COR-L47 (cell line): ENCODE data around the gene CYSLTR2.

Experiments used
- DNase-seq: peaks from one replicate; lab custom pipeline; 2025; lab: John Stamatoyannopoulos, UW

CYSLTR2 gene

GRCh38 chr13:48653472-48653939 lies at the start of gene CYSLTR2:
TSS of gene CYSLTR2 (plus strand) at chr13:48653929. CDS start at chr13:48706818, 52,889 bp downstream.
- no peak for DNase-seq

- DNase-seq = no peak
Measured at GRCh38 chr13:48615049-48615448, 38.7 kb upstream of the CYSLTR2 start.

DNA sequence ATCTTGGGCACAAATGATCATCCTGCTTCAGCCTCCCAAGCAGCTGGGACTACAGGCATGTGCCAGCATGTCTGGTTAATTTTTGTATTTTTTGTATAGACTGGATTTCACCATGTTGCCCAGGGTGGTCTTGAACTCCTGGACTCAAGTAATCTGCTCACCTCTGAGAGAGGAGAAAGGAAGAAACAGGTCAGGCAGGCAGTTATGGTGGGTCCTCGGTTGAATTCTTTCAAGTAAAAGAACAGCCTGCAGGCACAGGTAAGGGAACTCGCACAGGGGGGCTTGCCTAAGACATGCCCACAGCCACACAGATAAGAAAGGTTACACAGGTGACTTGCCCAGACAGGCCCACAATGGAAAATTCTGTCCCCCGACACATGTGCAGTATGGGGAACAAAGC lies 34.8 kb upstream of the CYSLTR2 start:
- no peak for DNase-seq

- no peak for DNase-seq
Measured at GRCh38 chr13:48621056-48621455, 32.7 kb upstream of the CYSLTR2 start.

- DNase-seq = no peak
Measured at GRCh38 chr13:48624016-48624415, 29.7 kb upstream of the CYSLTR2 start.

- no peak for DNase-seq
Measured at GRCh38 chr13:48624858-48625257, 28.9 kb upstream of the CYSLTR2 start.

DNA sequence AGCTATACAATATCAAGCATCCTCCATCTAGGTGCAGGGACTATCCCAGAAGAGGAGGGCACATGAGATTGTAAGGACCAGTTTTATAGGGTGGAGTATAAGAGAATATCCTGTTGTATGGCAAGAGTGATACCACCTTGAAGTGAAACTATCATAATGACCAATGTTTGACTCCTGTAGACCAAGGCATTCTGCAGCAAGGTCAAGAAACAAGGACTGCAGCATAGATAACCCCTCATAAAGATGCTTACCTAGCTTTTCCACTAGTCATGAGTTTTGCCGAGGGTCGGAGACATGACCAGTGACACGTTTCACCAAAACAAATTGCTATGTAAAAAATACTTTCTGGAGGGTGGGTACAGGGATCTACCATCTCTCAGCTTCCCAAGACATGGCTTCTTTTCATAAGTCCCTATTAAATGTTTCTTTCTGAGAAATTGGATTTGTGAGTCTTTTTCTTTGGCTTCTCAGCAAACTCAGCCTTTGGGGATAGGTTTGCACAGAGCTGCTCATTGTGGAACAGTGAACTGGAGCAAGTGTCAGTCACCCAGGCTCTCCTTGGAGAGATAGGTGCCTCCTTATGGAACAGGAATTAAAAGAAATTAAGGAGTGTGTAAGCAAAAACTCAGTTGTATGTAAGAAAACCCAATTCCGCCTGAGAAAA lies 28.2 kb upstream of the CYSLTR2 start:
- DNase-seq = no peak

DNA sequence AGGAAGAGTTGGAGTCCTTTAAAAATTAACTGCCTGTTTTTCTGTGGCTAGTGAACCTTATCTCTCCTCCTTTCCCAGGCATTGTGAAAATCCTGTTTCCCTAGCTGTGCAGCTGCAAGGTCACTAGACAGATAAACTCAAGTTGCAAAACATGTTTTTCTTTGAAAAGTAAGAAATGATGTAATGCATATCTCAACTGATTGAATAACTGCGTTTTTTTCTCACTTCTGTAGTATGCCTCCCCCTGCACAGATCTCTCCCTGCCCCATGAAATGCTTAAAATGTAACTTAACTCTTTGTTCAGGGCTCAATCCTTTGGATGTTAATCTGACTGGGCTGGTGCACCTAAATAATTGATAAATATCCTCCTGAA lies 27.7 kb upstream of the CYSLTR2 start:
- no peak for DNase-seq

DNA sequence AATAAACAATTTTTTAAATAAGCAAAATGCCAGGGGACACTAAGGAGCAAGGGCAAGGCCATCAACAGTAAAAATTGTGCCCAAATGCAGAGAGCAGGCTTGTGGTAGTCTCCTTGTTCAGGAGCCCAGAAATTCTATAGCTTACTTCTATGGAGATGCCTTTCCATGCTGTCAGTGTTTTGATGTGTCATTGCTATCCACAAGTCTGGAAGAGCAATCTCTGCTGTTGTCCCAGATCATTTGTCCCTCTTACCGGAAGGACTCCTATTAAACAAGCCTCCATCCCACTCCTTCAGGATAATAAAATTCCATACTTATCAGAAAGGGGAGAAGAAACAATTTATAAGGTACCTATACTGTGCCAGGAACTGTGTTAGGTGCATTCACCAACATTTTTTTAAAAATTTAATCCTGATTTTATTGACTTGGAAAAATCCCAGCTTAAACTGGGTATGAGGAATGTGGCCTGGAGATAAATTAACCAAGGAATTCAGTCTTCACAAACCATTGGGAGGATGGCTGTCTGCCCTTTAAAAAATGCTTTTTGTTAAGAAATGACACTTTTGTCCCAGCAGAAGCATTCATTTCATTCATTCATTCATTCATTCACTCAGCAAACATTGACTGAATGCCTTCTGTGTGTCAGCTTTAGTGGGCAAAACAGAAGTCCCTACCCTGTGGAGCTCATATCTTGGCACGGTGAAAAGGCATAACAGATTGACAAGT lies 26.8 kb upstream of the CYSLTR2 start:
- DNase-seq = no peak

DNA sequence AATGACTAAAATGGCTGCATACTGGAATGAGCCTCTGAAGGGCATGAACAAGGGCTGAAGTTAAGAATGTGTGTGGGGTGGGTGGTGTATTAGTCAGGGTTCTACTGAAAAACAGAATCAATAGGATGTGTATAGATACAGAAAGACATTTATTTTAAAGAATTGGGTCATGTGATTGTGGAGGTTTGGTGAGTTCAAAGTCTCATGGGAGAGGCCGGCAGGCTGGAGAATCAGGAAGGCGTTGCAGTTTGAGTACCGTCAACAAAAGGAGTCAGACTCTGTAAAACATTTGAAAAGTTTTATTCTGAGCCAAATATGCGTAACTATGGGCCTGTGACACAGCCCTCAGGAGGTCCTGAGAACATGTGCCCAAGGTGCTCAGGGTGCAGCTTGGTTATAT lies 24.5 kb upstream of the CYSLTR2 start:
- no peak for DNase-seq

GRCh38 chr13:48630291-48630690 lies 23.4 kb upstream of the CYSLTR2 start:
- no peak for DNase-seq

GRCh38 chr13:48630773-48631172 lies 23.0 kb upstream of the CYSLTR2 start:
- no peak for DNase-seq

- no peak for DNase-seq
Measured at GRCh38 chr13:48631441-48631840, 22.3 kb upstream of the CYSLTR2 start.

DNA sequence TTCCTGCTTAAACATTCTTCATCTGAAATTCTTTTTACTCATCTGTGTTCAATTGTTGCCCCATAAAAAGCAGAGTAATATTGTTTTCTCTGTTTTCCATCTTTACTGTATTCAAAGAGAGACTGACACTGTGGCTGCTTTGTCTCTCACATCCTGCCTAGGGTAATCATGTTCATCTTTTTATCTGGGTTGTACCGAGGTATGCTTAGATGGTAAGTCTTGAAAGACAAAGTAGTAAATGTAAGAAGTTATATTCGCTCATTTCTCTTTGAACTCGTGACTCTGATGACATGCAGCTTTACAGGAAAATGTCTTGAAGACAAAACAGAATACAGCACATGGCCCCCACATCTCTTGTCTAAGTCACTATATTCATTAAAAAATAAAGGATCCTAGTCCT lies 20.0 kb upstream of the CYSLTR2 start:
- DNase-seq = no peak

- no peak for DNase-seq
Measured at GRCh38 chr13:48634636-48635035, 19.1 kb upstream of the CYSLTR2 start.

DNA sequence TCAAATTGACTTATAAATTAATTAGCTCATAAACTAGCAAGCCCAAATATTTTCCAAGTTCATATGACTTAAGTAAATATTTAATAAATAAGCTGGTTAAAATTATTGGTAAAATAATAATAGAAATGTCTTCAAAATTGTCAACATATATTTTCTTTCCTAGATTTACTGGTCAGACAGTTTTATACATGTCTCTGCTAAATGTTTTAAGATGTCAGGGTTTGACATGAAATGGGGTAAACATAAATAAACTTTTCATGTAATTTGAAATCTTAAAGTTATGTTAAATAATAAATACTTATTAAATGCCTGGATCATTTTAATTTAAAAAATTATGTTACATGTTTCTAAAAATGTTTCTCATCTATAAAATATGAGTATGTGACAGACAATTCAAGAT lies 18.3 kb upstream of the CYSLTR2 start:
- DNase-seq = no peak

DNA sequence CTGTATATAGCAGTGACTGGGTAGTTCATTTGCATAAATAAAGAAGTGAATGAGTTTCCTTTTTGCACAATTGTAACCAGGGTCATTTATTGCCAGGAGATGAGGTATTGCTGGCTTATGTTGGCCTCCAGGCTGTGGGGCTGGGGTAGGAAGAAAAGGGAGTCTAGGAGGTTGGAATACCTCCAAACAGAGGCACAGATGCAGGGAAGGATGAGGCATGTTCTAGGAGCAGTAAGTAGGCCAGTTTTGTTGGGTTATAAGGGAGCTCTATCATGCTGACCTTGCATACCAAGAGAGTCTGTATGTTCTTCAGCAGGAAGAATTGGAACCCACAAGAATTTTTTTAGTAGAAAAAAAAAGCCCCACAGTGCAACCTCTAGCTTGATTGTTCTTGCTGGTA lies 17.2 kb upstream of the CYSLTR2 start:
- no peak for DNase-seq

- no peak for DNase-seq
Measured at GRCh38 chr13:48637601-48638000, 16.1 kb upstream of the CYSLTR2 start.

- DNase-seq = no peak
Measured at GRCh38 chr13:48640767-48641166, 13.0 kb upstream of the CYSLTR2 start.

GRCh38 chr13:48641404-48641803 lies 12.3 kb upstream of the CYSLTR2 start:
- no peak for DNase-seq

DNA sequence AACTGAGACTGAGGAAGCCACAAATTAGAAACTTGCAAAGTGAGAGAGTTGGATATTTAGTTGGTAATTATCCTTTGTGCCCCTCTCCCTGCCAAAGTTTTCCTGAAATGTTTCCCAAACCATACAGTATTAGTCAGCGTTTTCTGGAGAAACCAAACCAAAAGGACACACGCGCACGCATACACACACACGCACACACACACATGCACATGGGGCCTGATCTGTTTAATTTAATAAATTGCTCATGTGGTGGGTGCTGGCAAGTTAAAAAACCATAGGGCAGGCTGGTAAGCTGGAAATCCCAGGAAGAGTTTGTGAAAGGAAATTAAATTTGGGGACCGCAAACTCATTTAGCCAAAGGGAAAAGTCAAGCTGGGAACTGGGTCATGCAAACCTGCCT lies 11.7 kb upstream of the CYSLTR2 start:
- DNase-seq = no peak

DNA sequence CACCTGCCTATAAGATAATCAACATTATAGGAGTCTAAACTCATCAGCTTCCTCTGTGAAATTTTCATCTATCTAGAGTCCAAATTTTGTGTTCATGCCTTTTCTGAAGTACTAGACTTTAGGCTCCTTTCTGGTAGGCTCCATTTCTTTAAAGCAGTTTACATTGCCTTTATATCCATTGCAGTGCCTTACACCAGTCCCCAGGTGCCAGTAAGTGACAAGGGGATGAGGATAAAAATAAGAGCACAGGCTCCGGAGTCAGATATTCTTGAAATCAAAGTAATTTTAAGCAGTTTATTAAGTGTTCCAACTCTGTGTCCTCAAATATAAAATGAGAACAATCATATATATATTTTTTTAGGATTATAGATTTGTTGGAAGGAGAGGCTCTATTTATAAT lies 10.6 kb upstream of the CYSLTR2 start:
- DNase-seq = no peak

- DNase-seq = no peak
Measured at GRCh38 chr13:48644141-48644540, 9.6 kb upstream of the CYSLTR2 start.

DNA sequence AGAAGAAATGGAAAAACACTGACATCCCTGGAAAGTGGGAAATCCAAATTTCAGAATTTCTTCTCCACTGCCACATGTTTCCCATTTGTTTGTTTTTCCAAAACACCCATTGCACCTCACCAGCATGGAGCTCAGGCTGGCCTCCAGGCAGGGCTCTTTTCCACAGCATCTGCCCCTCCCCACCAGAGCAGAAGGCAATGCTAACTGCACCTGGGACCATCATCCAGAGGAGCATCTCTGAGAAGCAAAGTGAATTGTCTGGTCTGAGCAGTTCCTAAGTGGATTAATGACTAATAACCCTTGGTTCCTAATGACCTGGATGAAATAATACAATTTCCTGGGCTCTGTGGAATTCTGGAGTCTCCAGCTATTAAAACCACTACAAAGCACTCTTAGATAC lies 8.8 kb upstream of the CYSLTR2 start:
- DNase-seq = no peak
